HT-29 (cell line): Measurements from ENCODE around the gene TMEM54. TPM values are rescaled to one million over a fixed set of nuclear protein-coding genes. Genes with fewer than 3 reads are reported as not detected.

Experiments used
- DNase-seq: peaks from one replicate; pipeline ENCODE4 v3.0.0-alpha.2; 2015; ENCODE audit warnings: low spot score
- total RNA-seq: library from RNA; depleted of rRNA; stranded (reverse); fragments of >200 nt; shearing (Covaris generic); gene quantifications from 2 replicates; pipeline ENCODE4 v1.2.3, GENCODE V29; 2014

Gene TMEM54
- total RNA-seq, 1 experiment from 2014 or later: 818 TPM

- no peak for DNase-seq
Measured at GRCh38 chr1:32895325-32896215, 5.6 kb downstream of the TMEM54 start.

GRCh38 chr1:32894681-32895080 lies 6.5 kb downstream of the TMEM54 start:
- DNase-seq: no peak

- DNase-seq: no peak
Measured at GRCh38 chr1:32894019-32894600, 7.1 kb downstream of the TMEM54 start.

- peak; percentile 72 for DNase-seq
Measured at GRCh38 chr1:32893198-32894018, 7.8 kb downstream of the TMEM54 start.

GRCh38 chr1:32892368-32893197 lies 8.6 kb downstream of the TMEM54 start:
- peak; percentile 60 for DNase-seq

- no peak for DNase-seq
Measured at GRCh38 chr1:32891630-32892029, 9.6 kb downstream of the TMEM54 start.

GRCh38 chr1:32891241-32891570 lies 10.0 kb downstream of the TMEM54 start:
- DNase-seq: no peak

- no peak for DNase-seq
Measured at GRCh38 chr1:32890516-32891240, 10.5 kb downstream of the TMEM54 start.

- no peak for DNase-seq
Measured at GRCh38 chr1:32889731-32890278, 11.4 kb downstream of the TMEM54 start.

GRCh38 chr1:32888677-32889420 lies 12.3 kb downstream of the TMEM54 start:
- DNase-seq: no peak

GRCh38 chr1:32888134-32888533 lies 13.1 kb downstream of the TMEM54 start:
- DNase-seq: no peak

GRCh38 chr1:32887623-32888022 lies 13.6 kb downstream of the TMEM54 start:
- no peak for DNase-seq

GRCh38 chr1:32886828-32887414 lies 14.3 kb downstream of the TMEM54 start:
- no peak for DNase-seq

GRCh38 chr1:32886004-32886827 lies 15.0 kb downstream of the TMEM54 start, which contains the start of gene HPCA:
TSS of gene HPCA (plus strand) at chr1:32886491. CDS start at chr1:32888899, 2,408 bp downstream.
- DNase-seq: no peak

GRCh38 chr1:32885676-32886003 lies 15.5 kb downstream of the TMEM54 start:
- DNase-seq: no peak

GRCh38 chr1:32884726-32885125 lies 16.5 kb downstream of the TMEM54 start:
- DNase-seq: no peak

- DNase-seq: no peak
Measured at GRCh38 chr1:32884032-32884372, 17.2 kb downstream of the TMEM54 start.

GRCh38 chr1:32883338-32884031 lies 17.7 kb downstream of the TMEM54 start:
- DNase-seq: no peak
